B cell (primary cell): ENCODE results near the gene ETFBKMT. TPM values are rescaled to one million over a fixed set of nuclear protein-coding genes. Genes with fewer than 3 reads are reported as not detected.

Source experiments
- ATAC-seq: fragments of 200-7000 bp; cut with Tn5 transposase; one replicate; pipeline ENCODE4 v1.10.0; 2021; ENCODE audit warnings: low read depth, mild to moderate bottlenecking, moderate number of reproducible peaks, moderate library complexity
- CTCF ChIA-PET: fragments of 350-600 bp; sonication (Branson Sonifier 250); formaldehyde crosslinking; loops from one replicate; lab custom pipeline; 2021; ENCODE audit warnings: antibody characterized with exemption, inconsistent platforms; lab: Charles Lee
- POLR2A ChIA-PET: fragments of 350-600 bp; sonication (Branson Sonifier 250); formaldehyde crosslinking; loops from one replicate; lab custom pipeline; 2021; ENCODE audit warnings: antibody characterized with exemption; lab: Charles Lee
- DNase-seq: peaks from one replicate; pipeline ENCODE4 v3.0.0; 2013
- H2AFZ ChIP-seq: 2 replicates; pipeline ENCODE4 v1.6.1; 2012; ENCODE audit warnings: mild to moderate bottlenecking, low read depth, low read length; ENCODE audit not compliant: insufficient read depth, poor library complexity, severe bottlenecking
- H3K27ac ChIP-seq, 2 donors: 1 replicate in 1 of 2; 2 replicates in 1 of 2; pipeline ENCODE4 v1.5.1; 2012 to 2013; ENCODE audit warnings: low read length in 2 of 2, mild to moderate bottlenecking in 2 of 2, moderate library complexity in 1 of 2
- H3K27me3 ChIP-seq, 4 experiments: fragments of 200-600 bp in 1 of 4; sonication (generic) in 1 of 4; replicated peaks in 1 of 4; 1 replicate in 2 of 4; 2 replicates in 2 of 4; pipeline versions ENCODE4 v1.6.1 to v1.7.0; 2013 to 2016; ENCODE audit warnings: low read length in 3 of 4, mild to moderate bottlenecking in 2 of 4, mixed read lengths in 1 of 4, moderate library complexity in 1 of 4; ENCODE audit not compliant: insufficient read depth in 4 of 4, control insufficient read depth in 3 of 4; ENCODE audit errors: control extremely low read depth in 1 of 4
- H3K36me3 ChIP-seq, 2 experiments: replicated peaks in 1 of 2; 1 replicate in 1 of 2; 2 replicates in 1 of 2; pipeline versions ENCODE4 v1.6.1 to v1.7.1; 2013; ENCODE audit warnings: low read length in 1 of 2; ENCODE audit not compliant: insufficient read depth in 2 of 2, control insufficient read depth in 1 of 2; ENCODE audit errors: control extremely low read depth in 1 of 2, extremely low read depth in 1 of 2
- H3K4me1 ChIP-seq, 2 donors: fragments of 200-600 bp in 1 of 2; sonication (generic) in 1 of 2; 1 replicate in 1 of 2; 2 replicates in 1 of 2; pipeline versions ENCODE4 v1.5.1 to v1.6.1; 2013 to 2017; ENCODE audit warnings: low read length in 2 of 2; ENCODE audit not compliant: control insufficient read depth in 2 of 2, insufficient read depth in 2 of 2
- H3K4me2 ChIP-seq: replicated peaks from 2 replicates; pipeline ENCODE3; 2012; ENCODE audit warnings: mild to moderate bottlenecking, low read depth, low read length; ENCODE audit not compliant: poor library complexity, severe bottlenecking
- H3K4me3 ChIP-seq, 5 experiments: fragments of 200-600 bp in 1 of 5; sonication (generic) in 1 of 5; 1 replicate in 3 of 5; 2 replicates in 2 of 5; pipeline versions ENCODE4 v1.5.1 to v1.7.0; 2011 to 2016; ENCODE audit warnings: low read length in 4 of 5, mild to moderate bottlenecking in 4 of 5, low read depth in 2 of 5, control low read depth in 1 of 5, moderate library complexity in 1 of 5; ENCODE audit not compliant: insufficient read depth in 1 of 5; ENCODE audit errors: control extremely low read depth in 1 of 5, extremely low read depth in 1 of 5
- H3K79me2 ChIP-seq: fragments of 200-600 bp; sonication (generic); one replicate; pipeline ENCODE4 v1.6.0; 2016; ENCODE audit warnings: low read length; ENCODE audit not compliant: control insufficient read depth, insufficient read depth
- H3K9ac ChIP-seq: fragments of 200-600 bp; sonication (generic); 2 replicates; pipeline ENCODE4 v1.6.1; 2017; ENCODE audit warnings: mild to moderate bottlenecking, low read length, moderate library complexity
- H3K9me3 ChIP-seq, 3 donors: one replicate each; pipeline versions ENCODE4 v1.6.1 to v1.7.1; 2013; ENCODE audit warnings: low read length in 2 of 3; ENCODE audit not compliant: control insufficient read depth in 2 of 3, insufficient read depth in 1 of 3; ENCODE audit errors: control extremely low read depth in 1 of 3
- H4K20me1 ChIP-seq: 2 replicates; pipeline ENCODE4 v1.6.0; 2012; ENCODE audit warnings: mild to moderate bottlenecking, low read length; ENCODE audit not compliant: insufficient read depth, control insufficient read depth, poor library complexity, severe bottlenecking
- H3K27ac Mint-ChIP-seq: one replicate; pipeline ENCODE4 v1.8.0; 2021; ENCODE audit warnings: mixed read lengths
- H3K27me3 Mint-ChIP-seq: one replicate; pipeline ENCODE4 v1.8.0; 2021; ENCODE audit warnings: mixed read lengths
- H3K4me1 Mint-ChIP-seq: one replicate; pipeline ENCODE4 v1.8.0; 2021; ENCODE audit warnings: mixed read lengths
- H3K4me3 Mint-ChIP-seq: one replicate; pipeline ENCODE4 v1.8.0; 2021; ENCODE audit warnings: mixed read lengths
- H3K9me3 Mint-ChIP-seq: one replicate; pipeline ENCODE4 v1.8.0; 2022; ENCODE audit warnings: mixed read lengths; ENCODE audit not compliant: insufficient read depth
- CTCF ChIP-seq: fragments of 200-600 bp; IDR thresholded peaks from one replicate; pipeline ENCODE4 v1.8.0; 2022; ENCODE audit warnings: antibody characterized with exemption, mild to moderate bottlenecking
- EZH2 ChIP-seq: IDR thresholded peaks from 2 replicates; pipeline ENCODE4 v1.6.1; 2012; ENCODE audit warnings: borderline replicate concordance, low read depth, mild to moderate bottlenecking, moderate library complexity, low read length; ENCODE audit not compliant: insufficient read depth, poor library complexity, severe bottlenecking
- WGBS: methylation state at CpG from one replicate; pipeline ENCODE4 v1.1.5; 2013; ENCODE audit warnings: missing lambda C conversion rate; ENCODE audit not compliant: insufficient coverage; 5-methylcytosine and 5-hydroxymethylcytosine counted together
- intact Hi-C: fragments of 100-400 bp; cut with micrococcal nuclease; formaldehyde crosslinking; loops from one replicate; pipeline ENCODE4 v1.10.0; 2022
- polyA plus RNA-seq: library from polyadenylated mRNA; depleted of rRNA; stranded (reverse); fragments of >200 nt; gene quantifications from 2 replicates; pipeline ENCODE4 v1.2.3, GENCODE V29; 2012
- total RNA-seq, 2 donors: library from RNA; stranded (reverse); fragments of 120-200 nt in 1 of 2; gene quantifications; 1 replicate in 1 of 2; 2 replicates in 1 of 2; pipeline versions ENCODE4 v1.2.3 to v1.2.4, GENCODE V29; 2013 to 2022

ETFBKMT gene
- total and polyA plus RNA-seq, 2 donors (not counting 1 experiment from before 2014, with no cell fraction given) = 0.58 to 2.4 TPM

DNA sequence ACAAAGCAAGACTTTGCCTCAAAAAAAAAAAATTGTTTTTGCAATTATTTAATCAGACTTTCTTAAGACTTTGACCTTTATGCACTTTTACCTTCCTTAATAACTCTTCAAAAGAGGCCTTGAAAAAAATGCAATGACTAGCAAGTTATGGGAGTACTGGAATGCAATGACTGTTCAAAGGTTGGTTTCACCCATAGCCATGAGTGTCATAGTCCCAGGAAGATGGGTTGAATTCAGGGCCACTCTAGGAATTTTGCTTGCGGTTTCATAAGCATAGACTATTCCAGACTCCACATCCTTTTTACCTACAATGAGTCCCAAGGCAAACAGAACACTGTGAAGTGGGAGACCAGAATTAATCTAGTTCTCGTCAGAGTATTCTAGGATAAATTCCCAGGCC lies 39.2 kb upstream of the ETFBKMT start:
- Mint-ChIP-seq H3K27me3 (no peaks in the 10 kb centered on the region), H3K9me3 (no peaks in the 10 kb centered on the region), H3K4me3 (no peak overlapping the region), H3K4me1 (peaks cover 15% of the 10 kb centered on the region), H3K27ac (no peak overlapping the region)
- CTCF ChIA-PET = no interaction called here
- DNase-seq (no peak), ATAC-seq (no peak)
- TF ChIP-seq EZH2 (no peak), CTCF (no peak)
- Histone ChIP-seq H3K36me3 (no peaks in the 10 kb centered on the region), H4K20me1 (no peaks in the 10 kb centered on the region), H3K27ac (no peak overlapping the region), H3K79me2 (no peaks in the 10 kb centered on the region), H3K4me3 (no peak overlapping the region), H3K4me2 (no peak overlapping the region), H2AFZ (no peak overlapping the region), H3K4me1 (peaks cover 0 to 6% of the 10 kb centered on the region in 2 donors), H3K27me3 (no peaks in the 10 kb centered on the region), H3K9me3 (no peaks in the 10 kb centered on the region), H3K9ac (no peak overlapping the region)
- no CpG with 5 or more reads among the region's 2 CpGs for WGBS
- POLR2A ChIA-PET = no interaction called here
- intact Hi-C loops = no loop called here

DNA sequence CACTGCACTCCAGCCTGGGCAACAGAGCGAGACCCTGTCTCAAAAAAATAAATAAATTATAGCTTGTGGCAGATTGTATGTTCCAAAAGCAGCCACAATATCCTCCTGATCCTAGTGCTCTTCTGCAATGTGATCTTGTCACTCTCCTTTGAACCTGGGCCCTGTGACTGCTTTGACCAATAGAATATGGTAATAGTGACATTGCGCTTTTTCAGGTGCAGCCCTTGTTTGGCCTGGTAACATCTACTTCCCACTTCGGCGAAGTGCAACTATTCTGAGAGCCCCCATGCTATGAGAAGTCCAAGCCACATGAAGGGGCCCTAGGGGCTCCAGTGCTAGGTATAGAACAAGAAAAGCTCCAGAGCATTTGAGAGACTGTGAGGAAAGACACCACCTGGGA lies 37.5 kb upstream of the ETFBKMT start:
- Mint-ChIP-seq H3K27ac (no peak overlapping the region), H3K4me3 (no peak overlapping the region), H3K4me1 (peaks cover 15% of the 10 kb centered on the region), H3K9me3 (no peaks in the 10 kb centered on the region), H3K27me3 (no peaks in the 10 kb centered on the region)
- Histone ChIP-seq H3K27me3 (no peaks in the 10 kb centered on the region), H2AFZ (no peak overlapping the region), H3K79me2 (no peaks in the 10 kb centered on the region), H3K4me3 (no peak overlapping the region), H3K9me3 (peaks cover 0 to 7% (median 0%) of the 10 kb centered on the region in 3 donors), H3K27ac (no peak overlapping the region), H3K4me2 (no peak overlapping the region), H3K36me3 (no peaks in the 10 kb centered on the region), H4K20me1 (no peaks in the 10 kb centered on the region), H3K9ac (no peak overlapping the region), H3K4me1 (peaks cover 0 to 6% of the 10 kb centered on the region in 2 donors)
- TF ChIP-seq EZH2 = no peak
- TF ChIP-seq CTCF = no peak
- ChIA-PET CTCF (no interaction called here), POLR2A (no interaction called here)
- DNase-seq = no peak
- intact Hi-C loops = no loop called here
- ATAC-seq = no peak
- WGBS = no CpG with 5 or more reads among the region's 4 CpGs
